GM23338 (cell line): ENCODE data around the gene SRPK1. TPM values are rescaled to one million over a fixed set of nuclear protein-coding genes. Genes with fewer than 3 reads are reported as not detected.

Experiments
- ATAC-seq: fragments of 200-7000 bp; cut with Tn5 transposase; 3 replicates; pipeline ENCODE4 v1.9.1; 2020
- DNase-seq: peaks from one replicate; pipeline ENCODE4 v3.0.0-alpha.2; 2015; ENCODE audit warnings: low spot score
- H2AFZ ChIP-seq: fragments of 200-600 bp; sonication (generic); 2 replicates; pipeline ENCODE4 v1.8.0; 2016; ENCODE audit warnings: antibody characterized with exemption, mild to moderate bottlenecking, moderate library complexity
- H3F3A ChIP-seq: fragments of 200-600 bp; sonication (generic); replicated peaks from 2 replicates; pipeline ENCODE4 v1.8.0; 2017; ENCODE audit warnings: antibody characterized with exemption, mixed run types, low read depth
- H3K27ac ChIP-seq: fragments of 200-600 bp; sonication (generic); 2 replicates; pipeline ENCODE4 v1.6.1; 2016; ENCODE audit warnings: low read depth
- H3K27me3 ChIP-seq: fragments of 200-600 bp; sonication (generic); 2 replicates; pipeline ENCODE4 v1.8.0; 2016; ENCODE audit warnings: mild to moderate bottlenecking, mixed run types, moderate library complexity; ENCODE audit not compliant: insufficient read depth
- H3K36me3 ChIP-seq: fragments of 200-600 bp; sonication (generic); 2 replicates; pipeline ENCODE4 v1.8.0; 2016; ENCODE audit warnings: mild to moderate bottlenecking; ENCODE audit not compliant: insufficient read depth
- H3K4me1 ChIP-seq: fragments of 200-600 bp; sonication (generic); 2 replicates; pipeline ENCODE4 v1.8.0; 2016; ENCODE audit warnings: mild to moderate bottlenecking, moderate library complexity; ENCODE audit not compliant: insufficient read depth
- H3K4me2 ChIP-seq: fragments of 200-600 bp; sonication (generic); 2 replicates; pipeline ENCODE4 v1.7.1; 2017; ENCODE audit warnings: mixed run types
- H3K4me3 ChIP-seq: fragments of 200-600 bp; sonication (generic); 2 replicates; pipeline ENCODE4 v1.6.1; 2016; ENCODE audit warnings: mixed run types
- H3K79me2 ChIP-seq: fragments of 200-600 bp; sonication (generic); replicated peaks from 2 replicates; pipeline ENCODE4 v1.8.0; 2017; ENCODE audit warnings: mild to moderate bottlenecking; ENCODE audit not compliant: insufficient read depth
- H3K9me2 ChIP-seq: fragments of 200-600 bp; sonication (generic); 2 replicates; pipeline ENCODE4 v1.8.0; 2017; ENCODE audit not compliant: insufficient read depth
- H4K20me1 ChIP-seq: fragments of 200-600 bp; sonication (generic); replicated peaks from 2 replicates; pipeline ENCODE4 v1.8.0; 2017; ENCODE audit warnings: mild to moderate bottlenecking; ENCODE audit not compliant: insufficient read depth
- H3K27ac Mint-ChIP-seq: 2 replicates; pipeline ENCODE4 v1.8.0; 2020; ENCODE audit warnings: inconsistent platforms, mild to moderate bottlenecking, moderate library complexity, mixed read lengths
- H3K27me3 Mint-ChIP-seq: 3 replicates; pipeline ENCODE4 v1.8.0; 2022; ENCODE audit warnings: low read depth, mild to moderate bottlenecking, moderate library complexity, mixed read lengths, inconsistent platforms; ENCODE audit not compliant: insufficient read depth, poor library complexity
- H3K36me3 Mint-ChIP-seq: 3 replicates; pipeline ENCODE4 v1.8.0; 2021; ENCODE audit warnings: low read depth, mild to moderate bottlenecking, inconsistent platforms, moderate library complexity, mixed read lengths
- H3K4me1 Mint-ChIP-seq: 3 replicates; pipeline ENCODE4 v1.8.0; 2020; ENCODE audit warnings: mild to moderate bottlenecking, inconsistent platforms, mixed read lengths
- H3K4me3 Mint-ChIP-seq: 3 replicates; pipeline ENCODE4 v1.8.0; 2021; ENCODE audit warnings: moderate library complexity, mild to moderate bottlenecking, inconsistent platforms, mixed read lengths
- H3K9me3 Mint-ChIP-seq: 3 replicates; pipeline ENCODE4 v1.8.0; 2020; ENCODE audit warnings: moderate library complexity, mild to moderate bottlenecking, inconsistent platforms, mixed read lengths
- CREB1 ChIP-seq: fragments of 250-450 bp; sonication (Bioruptor Pico); IDR thresholded peaks from 2 replicates; pipeline ENCODE4 v1.5.0; 2020; ENCODE audit warnings: low read depth, mild to moderate bottlenecking, moderate library complexity
- EZH2 ChIP-seq: fragments of 200-600 bp; sonication (generic); IDR thresholded peaks from one replicate; pipeline ENCODE4 v1.8.0; 2017; ENCODE audit warnings: antibody characterized with exemption, mild to moderate bottlenecking, low read depth; ENCODE audit not compliant: unreplicated experiment
- EZH2phosphoT487 ChIP-seq: fragments of 200-600 bp; sonication (generic); IDR thresholded peaks from one replicate; pipeline ENCODE4 v1.8.1; 2018; ENCODE audit warnings: antibody characterized with exemption; ENCODE audit not compliant: unreplicated experiment
- JUNB ChIP-seq: IDR thresholded peaks from one replicate; pipeline ENCODE4 v1.6.1; 2016; ENCODE audit warnings: antibody characterized with exemption; ENCODE audit not compliant: unreplicated experiment
- NANOG ChIP-seq: IDR thresholded peaks from 2 replicates; pipeline ENCODE4 v1.6.1; 2016; ENCODE audit warnings: antibody characterized with exemption, borderline replicate concordance
- POLR2AphosphoS5 ChIP-seq: IDR thresholded peaks from 2 replicates; pipeline ENCODE4 v1.6.1; 2016; ENCODE audit warnings: antibody characterized with exemption, low read depth
- STAT1 ChIP-seq: IDR thresholded peaks from one replicate; pipeline ENCODE4 v1.6.1; 2016; ENCODE audit warnings: antibody characterized with exemption; ENCODE audit not compliant: unreplicated experiment
- ZNF114 ChIP-seq: fragments of 250-450 bp; sonication (Bioruptor Pico); IDR thresholded peaks from 2 replicates; pipeline ENCODE4 v1.5.0; 2020; ENCODE audit warnings: mild to moderate bottlenecking, moderate library complexity
- ZNF331 ChIP-seq: fragments of 250-450 bp; sonication (Bioruptor Pico); IDR thresholded peaks from 2 replicates; pipeline ENCODE4 v1.5.0; 2020; ENCODE audit warnings: low read depth, mild to moderate bottlenecking, moderate library complexity
- polyA plus RNA-seq: library from polyadenylated mRNA; unstranded; fragments of >200 nt; fragmentation: Nextera tagmentation; extraction: Ambion mirVana; gene quantifications from 2 replicates; pipeline ENCODE4 v1.2.1, GENCODE V29; 2016
- total RNA-seq: library from RNA; depleted of rRNA; stranded (reverse); fragments of >200 nt; shearing (Covaris generic); gene quantifications from 2 replicates; pipeline ENCODE4 v1.2.3, GENCODE V29; 2014
- TF ChIP-seq, protein P1 (sequence below): IDR thresholded peaks from one replicate; pipeline ENCODE4 v1.6.1; 2018; ENCODE audit warnings: antibody characterized with exemption; ENCODE audit not compliant: unreplicated experiment
- TF ChIP-seq, protein P2 (sequence below): IDR thresholded peaks from 2 replicates; pipeline ENCODE4 v1.6.1; 2016; ENCODE audit warnings: antibody characterized with exemption
- TF ChIP-seq, protein P3 (sequence below): fragments of 250-450 bp; sonication (Bioruptor Pico); IDR thresholded peaks from 2 replicates; pipeline ENCODE4 v1.5.0; 2020; ENCODE audit warnings: mild to moderate bottlenecking, moderate library complexity
- TF ChIP-seq, protein P4 (sequence below), 2 experiments: fragments of 200-600 bp in 1 of 2; sonication (generic) in 1 of 2; conservative IDR thresholded peaks; 2 replicates each; pipeline versions ENCODE4 v1.5.1 to v1.6.1; 2016 to 2017; ENCODE audit warnings: antibody characterized with exemption in 2 of 2, low read depth in 2 of 2, mild to moderate bottlenecking in 2 of 2, moderate library complexity in 1 of 2

The SRPK1 gene
- total and polyA plus RNA-seq, 2 experiments from 2014 or later, result 175 to 202 TPM

DNA sequence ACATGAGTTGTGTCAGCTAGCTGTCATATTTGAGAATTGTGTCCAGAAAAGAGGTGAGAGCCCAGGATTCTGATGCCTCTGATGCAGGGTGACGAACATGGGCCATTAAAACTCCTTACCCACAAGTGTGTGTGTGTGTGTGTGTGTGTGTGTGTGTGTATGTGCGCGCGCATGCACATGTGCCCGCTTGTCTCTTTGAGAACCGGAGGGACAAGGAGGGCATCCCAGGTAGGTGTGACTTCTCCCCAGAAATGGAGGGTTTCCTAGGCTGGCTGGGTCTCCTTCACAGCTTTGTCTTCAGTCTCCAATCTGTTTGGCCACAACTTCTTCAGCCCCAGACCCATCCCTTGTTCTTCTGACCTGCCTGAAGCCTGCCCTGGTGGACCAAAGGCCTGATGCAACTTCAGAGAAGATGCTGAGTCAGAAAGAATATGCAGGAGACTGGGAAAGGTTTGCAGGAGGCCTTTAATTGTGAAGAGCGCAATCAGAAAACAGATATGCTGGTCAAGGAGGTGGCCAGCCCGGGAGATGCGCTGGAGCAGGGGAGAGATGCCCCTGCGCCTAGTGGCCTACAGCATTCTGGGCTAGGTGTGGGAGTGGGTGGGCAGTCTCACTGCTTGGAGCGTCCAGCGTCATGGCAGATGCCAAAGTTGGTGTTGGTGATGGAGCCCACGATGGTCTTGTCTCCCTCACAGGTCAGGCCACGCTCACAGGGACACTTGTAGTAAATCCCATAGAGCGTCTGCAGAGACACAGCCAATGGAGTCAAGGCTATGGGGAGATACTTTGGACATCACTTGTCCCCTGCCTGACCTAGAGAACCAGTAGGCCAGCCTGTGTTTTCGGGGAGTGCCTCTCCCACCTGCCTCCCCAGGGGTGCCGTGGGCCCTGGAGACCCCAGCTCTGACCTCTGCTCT is 126.1 kb downstream of the SRPK1 start:
- no peaks in the 10 kb centered on the region for H3K27me3 ChIP-seq
- peaks cover 5% of the 10 kb centered on the region; the same call in 1 of the 2 replicates for H3K4me1 ChIP-seq
- H4K20me1 ChIP-seq, result no peaks in the 10 kb centered on the region
- DNase-seq (no peak), ATAC-seq (no peak)
- Mint-ChIP-seq H3K27ac (no peak overlapping the region), H3K36me3 (no peaks in the 10 kb centered on the region), H3K4me3 (no peak overlapping the region), H3K27me3 (peaks cover 7% of the 10 kb centered on the region), H3K9me3 (no peaks in the 10 kb centered on the region), H3K4me1 (peaks cover 14% of the 10 kb centered on the region)
- TF ChIP-seq CREB1 (CRISPR knock-in tag) (no peak), ZNF331 (CRISPR knock-in tag) (no peak), ZNF114 (CRISPR knock-in tag) (no peak), JUNB (no peak), STAT1 (no peak), EZH2 (no peak), POLR2AphosphoS5 (no peak), NANOG (no peak), EZH2phosphoT487 (no peak)
- TF ChIP-seq, protein P1, sequence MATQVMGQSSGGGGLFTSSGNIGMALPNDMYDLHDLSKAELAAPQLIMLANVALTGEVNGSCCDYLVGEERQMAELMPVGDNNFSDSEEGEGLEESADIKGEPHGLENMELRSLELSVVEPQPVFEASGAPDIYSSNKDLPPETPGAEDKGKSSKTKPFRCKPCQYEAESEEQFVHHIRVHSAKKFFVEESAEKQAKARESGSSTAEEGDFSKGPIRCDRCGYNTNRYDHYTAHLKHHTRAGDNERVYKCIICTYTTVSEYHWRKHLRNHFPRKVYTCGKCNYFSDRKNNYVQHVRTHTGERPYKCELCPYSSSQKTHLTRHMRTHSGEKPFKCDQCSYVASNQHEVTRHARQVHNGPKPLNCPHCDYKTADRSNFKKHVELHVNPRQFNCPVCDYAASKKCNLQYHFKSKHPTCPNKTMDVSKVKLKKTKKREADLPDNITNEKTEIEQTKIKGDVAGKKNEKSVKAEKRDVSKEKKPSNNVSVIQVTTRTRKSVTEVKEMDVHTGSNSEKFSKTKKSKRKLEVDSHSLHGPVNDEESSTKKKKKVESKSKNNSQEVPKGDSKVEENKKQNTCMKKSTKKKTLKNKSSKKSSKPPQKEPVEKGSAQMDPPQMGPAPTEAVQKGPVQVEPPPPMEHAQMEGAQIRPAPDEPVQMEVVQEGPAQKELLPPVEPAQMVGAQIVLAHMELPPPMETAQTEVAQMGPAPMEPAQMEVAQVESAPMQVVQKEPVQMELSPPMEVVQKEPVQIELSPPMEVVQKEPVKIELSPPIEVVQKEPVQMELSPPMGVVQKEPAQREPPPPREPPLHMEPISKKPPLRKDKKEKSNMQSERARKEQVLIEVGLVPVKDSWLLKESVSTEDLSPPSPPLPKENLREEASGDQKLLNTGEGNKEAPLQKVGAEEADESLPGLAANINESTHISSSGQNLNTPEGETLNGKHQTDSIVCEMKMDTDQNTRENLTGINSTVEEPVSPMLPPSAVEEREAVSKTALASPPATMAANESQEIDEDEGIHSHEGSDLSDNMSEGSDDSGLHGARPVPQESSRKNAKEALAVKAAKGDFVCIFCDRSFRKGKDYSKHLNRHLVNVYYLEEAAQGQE, result no peak
- TF ChIP-seq, protein P2, sequence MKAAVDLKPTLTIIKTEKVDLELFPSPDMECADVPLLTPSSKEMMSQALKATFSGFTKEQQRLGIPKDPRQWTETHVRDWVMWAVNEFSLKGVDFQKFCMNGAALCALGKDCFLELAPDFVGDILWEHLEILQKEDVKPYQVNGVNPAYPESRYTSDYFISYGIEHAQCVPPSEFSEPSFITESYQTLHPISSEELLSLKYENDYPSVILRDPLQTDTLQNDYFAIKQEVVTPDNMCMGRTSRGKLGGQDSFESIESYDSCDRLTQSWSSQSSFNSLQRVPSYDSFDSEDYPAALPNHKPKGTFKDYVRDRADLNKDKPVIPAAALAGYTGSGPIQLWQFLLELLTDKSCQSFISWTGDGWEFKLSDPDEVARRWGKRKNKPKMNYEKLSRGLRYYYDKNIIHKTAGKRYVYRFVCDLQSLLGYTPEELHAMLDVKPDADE, result no peak
- TF ChIP-seq, protein P3, sequence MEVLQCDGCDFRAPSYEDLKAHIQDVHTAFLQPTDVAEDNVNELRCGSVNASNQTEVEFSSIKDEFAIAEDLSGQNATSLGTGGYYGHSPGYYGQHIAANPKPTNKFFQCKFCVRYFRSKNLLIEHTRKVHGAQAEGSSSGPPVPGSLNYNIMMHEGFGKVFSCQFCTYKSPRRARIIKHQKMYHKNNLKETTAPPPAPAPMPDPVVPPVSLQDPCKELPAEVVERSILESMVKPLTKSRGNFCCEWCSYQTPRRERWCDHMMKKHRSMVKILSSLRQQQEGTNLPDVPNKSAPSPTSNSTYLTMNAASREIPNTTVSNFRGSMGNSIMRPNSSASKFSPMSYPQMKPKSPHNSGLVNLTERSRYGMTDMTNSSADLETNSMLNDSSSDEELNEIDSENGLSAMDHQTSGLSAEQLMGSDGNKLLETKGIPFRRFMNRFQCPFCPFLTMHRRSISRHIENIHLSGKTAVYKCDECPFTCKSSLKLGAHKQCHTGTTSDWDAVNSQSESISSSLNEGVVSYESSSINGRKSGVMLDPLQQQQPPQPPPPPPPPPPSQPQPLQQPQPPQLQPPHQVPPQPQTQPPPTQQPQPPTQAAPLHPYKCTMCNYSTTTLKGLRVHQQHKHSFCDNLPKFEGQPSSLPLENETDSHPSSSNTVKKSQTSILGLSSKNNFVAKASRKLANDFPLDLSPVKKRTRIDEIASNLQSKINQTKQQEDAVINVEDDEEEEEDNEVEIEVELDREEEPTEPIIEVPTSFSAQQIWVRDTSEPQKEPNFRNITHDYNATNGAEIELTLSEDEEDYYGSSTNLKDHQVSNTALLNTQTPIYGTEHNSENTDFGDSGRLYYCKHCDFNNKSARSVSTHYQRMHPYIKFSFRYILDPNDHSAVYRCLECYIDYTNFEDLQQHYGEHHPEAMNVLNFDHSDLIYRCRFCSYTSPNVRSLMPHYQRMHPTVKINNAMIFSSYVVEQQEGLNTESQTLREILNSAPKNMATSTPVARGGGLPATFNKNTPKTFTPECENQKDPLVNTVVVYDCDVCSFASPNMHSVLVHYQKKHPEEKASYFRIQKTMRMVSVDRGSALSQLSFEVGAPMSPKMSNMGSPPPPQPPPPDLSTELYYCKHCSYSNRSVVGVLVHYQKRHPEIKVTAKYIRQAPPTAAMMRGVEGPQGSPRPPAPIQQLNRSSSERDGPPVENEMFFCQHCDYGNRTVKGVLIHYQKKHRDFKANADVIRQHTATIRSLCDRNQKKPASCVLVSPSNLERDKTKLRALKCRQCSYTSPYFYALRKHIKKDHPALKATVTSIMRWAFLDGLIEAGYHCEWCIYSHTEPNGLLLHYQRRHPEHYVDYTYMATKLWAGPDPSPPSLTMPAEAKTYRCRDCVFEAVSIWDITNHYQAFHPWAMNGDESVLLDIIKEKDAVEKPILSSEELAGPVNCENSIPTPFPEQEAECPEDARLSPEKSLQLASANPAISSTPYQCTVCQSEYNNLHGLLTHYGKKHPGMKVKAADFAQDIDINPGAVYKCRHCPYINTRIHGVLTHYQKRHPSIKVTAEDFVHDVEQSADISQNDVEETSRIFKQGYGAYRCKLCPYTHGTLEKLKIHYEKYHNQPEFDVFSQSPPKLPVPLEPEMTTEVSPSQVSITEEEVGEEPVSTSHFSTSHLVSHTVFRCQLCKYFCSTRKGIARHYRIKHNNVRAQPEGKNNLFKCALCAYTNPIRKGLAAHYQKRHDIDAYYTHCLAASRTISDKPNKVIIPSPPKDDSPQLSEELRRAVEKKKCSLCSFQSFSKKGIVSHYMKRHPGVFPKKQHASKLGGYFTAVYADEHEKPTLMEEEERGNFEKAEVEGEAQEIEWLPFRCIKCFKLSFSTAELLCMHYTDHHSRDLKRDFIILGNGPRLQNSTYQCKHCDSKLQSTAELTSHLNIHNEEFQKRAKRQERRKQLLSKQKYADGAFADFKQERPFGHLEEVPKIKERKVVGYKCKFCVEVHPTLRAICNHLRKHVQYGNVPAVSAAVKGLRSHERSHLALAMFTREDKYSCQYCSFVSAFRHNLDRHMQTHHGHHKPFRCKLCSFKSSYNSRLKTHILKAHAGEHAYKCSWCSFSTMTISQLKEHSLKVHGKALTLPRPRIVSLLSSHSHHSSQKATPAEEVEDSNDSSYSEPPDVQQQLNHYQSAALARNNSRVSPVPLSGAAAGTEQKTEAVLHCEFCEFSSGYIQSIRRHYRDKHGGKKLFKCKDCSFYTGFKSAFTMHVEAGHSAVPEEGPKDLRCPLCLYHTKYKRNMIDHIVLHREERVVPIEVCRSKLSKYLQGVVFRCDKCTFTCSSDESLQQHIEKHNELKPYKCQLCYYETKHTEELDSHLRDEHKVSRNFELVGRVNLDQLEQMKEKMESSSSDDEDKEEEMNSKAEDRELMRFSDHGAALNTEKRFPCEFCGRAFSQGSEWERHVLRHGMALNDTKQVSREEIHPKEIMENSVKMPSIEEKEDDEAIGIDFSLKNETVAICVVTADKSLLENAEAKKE (CRISPR knock-in tag), result no peak
- TF ChIP-seq, protein P4, sequence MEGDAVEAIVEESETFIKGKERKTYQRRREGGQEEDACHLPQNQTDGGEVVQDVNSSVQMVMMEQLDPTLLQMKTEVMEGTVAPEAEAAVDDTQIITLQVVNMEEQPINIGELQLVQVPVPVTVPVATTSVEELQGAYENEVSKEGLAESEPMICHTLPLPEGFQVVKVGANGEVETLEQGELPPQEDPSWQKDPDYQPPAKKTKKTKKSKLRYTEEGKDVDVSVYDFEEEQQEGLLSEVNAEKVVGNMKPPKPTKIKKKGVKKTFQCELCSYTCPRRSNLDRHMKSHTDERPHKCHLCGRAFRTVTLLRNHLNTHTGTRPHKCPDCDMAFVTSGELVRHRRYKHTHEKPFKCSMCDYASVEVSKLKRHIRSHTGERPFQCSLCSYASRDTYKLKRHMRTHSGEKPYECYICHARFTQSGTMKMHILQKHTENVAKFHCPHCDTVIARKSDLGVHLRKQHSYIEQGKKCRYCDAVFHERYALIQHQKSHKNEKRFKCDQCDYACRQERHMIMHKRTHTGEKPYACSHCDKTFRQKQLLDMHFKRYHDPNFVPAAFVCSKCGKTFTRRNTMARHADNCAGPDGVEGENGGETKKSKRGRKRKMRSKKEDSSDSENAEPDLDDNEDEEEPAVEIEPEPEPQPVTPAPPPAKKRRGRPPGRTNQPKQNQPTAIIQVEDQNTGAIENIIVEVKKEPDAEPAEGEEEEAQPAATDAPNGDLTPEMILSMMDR (conservative IDR thresholded peaks at IDR 0.05; ENCODE audit: low read depth in 2 of 2), result no peak
- H3F3A ChIP-seq, result peaks cover 6% of the 10 kb centered on the region; the same call in 1 of the 2 replicates
- H3K36me3 ChIP-seq, result no peaks in the 10 kb centered on the region
- no peak overlapping the region for H3K4me2 ChIP-seq
- 0 out of 2 replicates have a peak overlapping the region, but pooled peaks have one; percentile 30 for H2AFZ ChIP-seq
- H3K4me3 ChIP-seq, result no peak overlapping the region
- no peak overlapping the region for H3K27ac ChIP-seq
- H3K79me2 ChIP-seq, result no peaks in the 10 kb centered on the region
- H3K9me2 ChIP-seq, result peaks cover 14% of the 10 kb centered on the region; the same call in 1 of the 2 replicates
